PC-9 (cell line): Measurements from ENCODE around the gene CFAP54. TPM values are rescaled to one million over a fixed set of nuclear protein-coding genes. Genes with fewer than 3 reads are reported as not detected.

Experiments used
- BruUV-seq: library from RNA; stranded (reverse); fragments of 400-500 nt; replicated peaks from 2 replicates; lab custom pipeline; 2021; lab: Mats Ljungman, UMichigan
- CTCF ChIA-PET: fragments of 300-600 bp; sonication (Branson Sonifier 250); formaldehyde crosslinking; loops from one replicate; lab custom pipeline; 2022; ENCODE audit warnings: antibody characterized with exemption; lab: Charles Lee
- POLR2A ChIA-PET: fragments of 300-600 bp; sonication (Branson Sonifier 250); formaldehyde crosslinking; loops from one replicate; lab custom pipeline; 2022; ENCODE audit warnings: antibody characterized with exemption; ENCODE audit not compliant: unreplicated experiment; lab: Charles Lee
- DNase-seq, 2 experiments: peaks; one replicate each; pipeline versions ENCODE4 v3.0.0 to v3.0.0-alpha.2; 2015 to 2022; ENCODE audit warnings: mixed read lengths in 1 of 2
- H2AFZ ChIP-seq: fragments of 200-600 bp; sonication (generic); 2 replicates; pipeline ENCODE4 v1.8.1; 2017; ENCODE audit warnings: antibody characterized with exemption
- H3F3A ChIP-seq: fragments of 200-600 bp; sonication (generic); 2 replicates; pipeline ENCODE4 v1.8.1; 2017; ENCODE audit warnings: antibody characterized with exemption, mild to moderate bottlenecking, low read depth; ENCODE audit not compliant: insufficient read depth
- H3K27ac ChIP-seq: fragments of 200-600 bp; sonication (generic); 2 replicates; pipeline ENCODE4 v1.6.1; 2016; ENCODE audit warnings: mixed run types
- H3K27me3 ChIP-seq: fragments of 200-600 bp; sonication (generic); 2 replicates; pipeline ENCODE4 v1.6.1; 2016; ENCODE audit warnings: low read depth, mixed run types; ENCODE audit not compliant: insufficient read depth
- H3K36me3 ChIP-seq: fragments of 200-600 bp; sonication (generic); 2 replicates; pipeline ENCODE4 v1.6.1; 2016; ENCODE audit warnings: low read depth, mixed run types
- H3K4me1 ChIP-seq: fragments of 200-600 bp; sonication (generic); replicated peaks from 2 replicates; pipeline ENCODE4 v1.6.1; 2016; ENCODE audit warnings: mixed run types; ENCODE audit not compliant: insufficient read depth
- H3K4me2 ChIP-seq: fragments of 200-600 bp; sonication (generic); 2 replicates; pipeline ENCODE4 v1.6.1; 2017; ENCODE audit warnings: mixed run types
- H3K4me3 ChIP-seq: fragments of 200-600 bp; sonication (generic); 2 replicates; pipeline ENCODE4 v1.6.1; 2016; ENCODE audit warnings: mixed run types
- H3K79me2 ChIP-seq: fragments of 200-600 bp; sonication (generic); 2 replicates; pipeline ENCODE4 v1.6.1; 2017; ENCODE audit warnings: low read depth, mixed run types
- H3K9me2 ChIP-seq: fragments of 200-600 bp; sonication (generic); 2 replicates; pipeline ENCODE4 v1.8.1; 2017; ENCODE audit warnings: mild to moderate bottlenecking; ENCODE audit not compliant: insufficient read depth
- H3K9me3 ChIP-seq: fragments of 200-600 bp; sonication (generic); 2 replicates; pipeline ENCODE4 v1.8.1; 2016; ENCODE audit warnings: low read depth; ENCODE audit not compliant: insufficient read depth
- H4K20me1 ChIP-seq: fragments of 200-600 bp; sonication (generic); 2 replicates; pipeline ENCODE4 v1.8.1; 2017; ENCODE audit not compliant: insufficient read depth
- EZH2 ChIP-seq: fragments of 200-600 bp; sonication (generic); IDR thresholded peaks from 2 replicates; pipeline ENCODE4 v1.8.0; 2017; ENCODE audit warnings: antibody characterized with exemption, low read depth
- intact Hi-C: fragments of 100-400 bp; cut with micrococcal nuclease; formaldehyde crosslinking; loops from one replicate; pipeline ENCODE4 v1.10.0; 2022; ENCODE audit not compliant: unreplicated experiment
- total RNA-seq: library from RNA; stranded (reverse); gene quantifications from 2 replicates; pipeline ENCODE4 v1.2.3, GENCODE V29; 2021
- TF ChIP-seq, protein P1 (sequence below): fragments of 200-600 bp; sonication (generic); conservative IDR thresholded peaks from 2 replicates; pipeline ENCODE4 v1.6.1; 2017; ENCODE audit warnings: mixed run types, antibody characterized with exemption, mild to moderate bottlenecking, moderate library complexity

CFAP54 gene
- total RNA-seq, 1 experiment from 2014 or later = 16.4 TPM

DNA sequence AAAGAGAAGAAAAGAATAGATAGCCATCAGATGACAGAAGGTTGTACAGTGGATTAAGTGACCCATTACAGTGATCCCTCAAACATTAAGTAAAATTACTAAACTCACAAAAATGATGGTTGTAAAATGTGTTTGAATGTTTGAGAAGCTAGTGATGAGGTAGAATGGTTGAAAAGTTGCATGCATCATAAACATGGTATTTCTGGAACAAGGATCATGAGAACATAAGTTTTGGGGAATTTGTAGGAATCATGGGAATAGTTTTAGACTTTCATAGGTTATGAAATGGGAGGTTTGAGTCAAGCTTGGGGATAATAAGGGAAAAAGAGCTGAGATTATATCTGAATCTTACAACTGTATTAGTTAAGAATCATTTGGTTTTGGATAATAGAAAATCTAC lies 383.6 kb downstream of the CFAP54 start:
- H4K20me1 ChIP-seq = no peaks in the 10 kb centered on the region
- CTCF ChIA-PET = no interaction called here
- no TSS peak for BruUV-seq

DNA sequence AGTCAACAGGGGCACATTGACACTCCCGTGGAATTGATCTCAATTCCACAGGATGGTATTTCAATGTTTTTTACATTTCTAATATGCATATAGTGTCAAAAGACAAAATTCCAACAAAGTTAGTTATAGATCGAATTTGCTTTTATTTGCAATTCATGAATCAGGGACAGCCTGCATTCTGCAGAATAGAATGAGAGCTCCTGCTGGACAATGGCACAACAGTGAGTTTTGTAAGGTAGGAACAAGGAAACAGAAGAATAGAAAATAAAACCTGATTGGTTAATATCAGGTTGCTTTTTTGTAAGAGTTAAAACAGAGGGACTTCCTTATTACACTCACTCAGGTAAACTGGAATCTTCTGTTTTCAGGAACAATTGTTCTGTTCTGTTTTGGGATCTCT lies 384.8 kb downstream of the CFAP54 start:
- no peaks in the 10 kb centered on the region for H3K9me2 ChIP-seq
- no peaks in the 10 kb centered on the region for H3K36me3 ChIP-seq
- H3K4me1 ChIP-seq = no peaks in the 10 kb centered on the region
- H3K9me3 ChIP-seq = no peaks in the 10 kb centered on the region; the same call in 1 of the 2 replicates
- intact Hi-C loops = no loop called here
- ChIA-PET POLR2A (no interaction called here), CTCF (no interaction called here)
- H4K20me1 ChIP-seq = no peaks in the 10 kb centered on the region
- H3K4me3 ChIP-seq = no peak overlapping the region
- no TSS peak for BruUV-seq
- no peak overlapping the region for H3K4me2 ChIP-seq
- no peaks in the 10 kb centered on the region for H3F3A ChIP-seq
- TF ChIP-seq, protein P1, sequence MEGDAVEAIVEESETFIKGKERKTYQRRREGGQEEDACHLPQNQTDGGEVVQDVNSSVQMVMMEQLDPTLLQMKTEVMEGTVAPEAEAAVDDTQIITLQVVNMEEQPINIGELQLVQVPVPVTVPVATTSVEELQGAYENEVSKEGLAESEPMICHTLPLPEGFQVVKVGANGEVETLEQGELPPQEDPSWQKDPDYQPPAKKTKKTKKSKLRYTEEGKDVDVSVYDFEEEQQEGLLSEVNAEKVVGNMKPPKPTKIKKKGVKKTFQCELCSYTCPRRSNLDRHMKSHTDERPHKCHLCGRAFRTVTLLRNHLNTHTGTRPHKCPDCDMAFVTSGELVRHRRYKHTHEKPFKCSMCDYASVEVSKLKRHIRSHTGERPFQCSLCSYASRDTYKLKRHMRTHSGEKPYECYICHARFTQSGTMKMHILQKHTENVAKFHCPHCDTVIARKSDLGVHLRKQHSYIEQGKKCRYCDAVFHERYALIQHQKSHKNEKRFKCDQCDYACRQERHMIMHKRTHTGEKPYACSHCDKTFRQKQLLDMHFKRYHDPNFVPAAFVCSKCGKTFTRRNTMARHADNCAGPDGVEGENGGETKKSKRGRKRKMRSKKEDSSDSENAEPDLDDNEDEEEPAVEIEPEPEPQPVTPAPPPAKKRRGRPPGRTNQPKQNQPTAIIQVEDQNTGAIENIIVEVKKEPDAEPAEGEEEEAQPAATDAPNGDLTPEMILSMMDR = no peak
- TF ChIP-seq EZH2 = no peak
- no peaks in the 10 kb centered on the region for H3K79me2 ChIP-seq
- peaks cover 6% of the 10 kb centered on the region for H3K27me3 ChIP-seq
- no peak overlapping the region for H2AFZ ChIP-seq
- H3K27ac ChIP-seq = no peak overlapping the region
- DNase-seq = no peak

More for the DNA sequence above, 383.6 kb downstream of the CFAP54 start:
- H3K27me3 ChIP-seq = peaks cover 6% of the 10 kb centered on the region
- H3F3A ChIP-seq = no peaks in the 10 kb centered on the region
- H3K4me3 ChIP-seq = no peak overlapping the region
- H3K9me2 ChIP-seq = no peaks in the 10 kb centered on the region
- H3K9me3 ChIP-seq = no peaks in the 10 kb centered on the region; the same call in 1 of the 2 replicates
- TF ChIP-seq EZH2 = no peak
- TF ChIP-seq, protein P1 = no peak
- POLR2A ChIA-PET = no interaction called here
- no peaks in the 10 kb centered on the region for H3K79me2 ChIP-seq
- H3K4me1 ChIP-seq = no peaks in the 10 kb centered on the region
- no peak overlapping the region for H2AFZ ChIP-seq
- no peak for DNase-seq
- H3K27ac ChIP-seq = no peak overlapping the region
- H3K4me2 ChIP-seq = no peak overlapping the region
- intact Hi-C loops = no loop called here
- no peaks in the 10 kb centered on the region for H3K36me3 ChIP-seq

GRCh38 chr12:96876966-96877365 lies 387.6 kb downstream of the CFAP54 start:
- Histone ChIP-seq H3K79me2 (no peaks in the 10 kb centered on the region), H2AFZ (no peak overlapping the region), H3F3A (no peaks in the 10 kb centered on the region), H3K9me2 (no peaks in the 10 kb centered on the region), H4K20me1 (no peaks in the 10 kb centered on the region), H3K4me2 (no peak overlapping the region), H3K27ac (no peak overlapping the region), H3K27me3 (peaks cover 6% of the 10 kb centered on the region), H3K4me1 (no peaks in the 10 kb centered on the region), H3K9me3 (no peaks in the 10 kb centered on the region; the same call in 1 of the 2 replicates), H3K4me3 (no peak overlapping the region), H3K36me3 (no peaks in the 10 kb centered on the region)
- TF ChIP-seq, protein P1 = no peak
- TF ChIP-seq EZH2 = no peak
- no TSS peak for BruUV-seq
- intact Hi-C loops = no loop called here
- ChIA-PET POLR2A (no interaction called here), CTCF (no interaction called here)
- no peak for DNase-seq
